H1 (cell line): ENCODE results near the gene TLE2. TPM values are rescaled to one million over a fixed set of nuclear protein-coding genes. Genes with fewer than 3 reads are reported as not detected.

Source experiments
- ASH2L ChIP-seq: fragments of 200-600, 300-600 bp; sonication (generic); IDR thresholded peaks from one replicate; pipeline ENCODE4 v1.7.1; 2017; ENCODE audit warnings: low read length
- BCL11A ChIP-seq, 2 experiments: IDR thresholded peaks; one replicate each; pipeline ENCODE4 v1.6.1; 2011; ENCODE audit warnings: low read depth in 2 of 2, low read length in 2 of 2, mild to moderate bottlenecking in 2 of 2
- BRCA1 ChIP-seq: IDR thresholded peaks from 2 replicates; pipeline ENCODE4 v1.6.1; 2012; ENCODE audit warnings: low read depth, low read length, improper control_type of control experiment
- CBX5 ChIP-seq: fragments of 300-800, 300-1000 bp; sonication (generic); IDR thresholded peaks from 2 replicates; pipeline ENCODE4 v1.7.1; 2016; ENCODE audit warnings: antibody characterized with exemption, low read length, low read depth
- CTBP2 ChIP-seq: IDR thresholded peaks from 2 replicates; pipeline ENCODE4 v1.7.0; 2011; ENCODE audit warnings: borderline replicate concordance, mild to moderate bottlenecking, moderate library complexity, mixed read lengths, low read length; ENCODE audit not compliant: insufficient read depth, insufficient read length
- CTCF ChIP-seq, 3 experiments: IDR thresholded peaks; 1 replicate in 2 of 3; 2 replicates in 1 of 3; pipeline versions ENCODE4 v1.5.1 to v1.6.1; 2011; ENCODE audit warnings: low read length in 3 of 3, mild to moderate bottlenecking in 3 of 3, inconsistent platforms in 2 of 3, low read depth in 1 of 3, moderate library complexity in 1 of 3; ENCODE audit not compliant: insufficient read depth in 1 of 3; ENCODE audit errors: control extremely low read depth in 1 of 3
- E2F6 ChIP-seq: IDR thresholded peaks from 2 replicates; pipeline ENCODE4 v1.6.1; 2012; ENCODE audit warnings: inconsistent platforms
- EZH2 ChIP-seq: fragments of 200-600 bp; sonication (generic); IDR thresholded peaks from 2 replicates; pipeline ENCODE4 v1.7.1; 2012; ENCODE audit warnings: low read depth, mild to moderate bottlenecking, moderate library complexity, low read length, inconsistent platforms; ENCODE audit not compliant: severe bottlenecking
- FOSL1 ChIP-seq: IDR thresholded peaks from 2 replicates; pipeline ENCODE4 v1.6.1; 2011; ENCODE audit warnings: mild to moderate bottlenecking, low read depth, low read length, moderate library complexity; ENCODE audit not compliant: insufficient read depth
- GTF2F1 ChIP-seq: IDR thresholded peaks from 2 replicates; pipeline ENCODE4 v1.6.1; 2012; ENCODE audit warnings: low read depth, low read length, improper control_type of control experiment, borderline replicate concordance
- JUN ChIP-seq: IDR thresholded peaks from 2 replicates; pipeline ENCODE4 v1.6.1; 2011; ENCODE audit warnings: low read depth, mild to moderate bottlenecking, improper control_type of control experiment, low read length
- KDM5A ChIP-seq: fragments of 200-600 bp; IDR thresholded peaks from 2 replicates; pipeline ENCODE4 v1.7.1; 2012; ENCODE audit warnings: mild to moderate bottlenecking, low read length, inconsistent platforms, mixed read lengths
- RAD21 ChIP-seq, 2 experiments: IDR thresholded peaks in 1 of 2; conservative IDR thresholded peaks in 1 of 2; 2 replicates each; pipeline ENCODE4 v1.6.1; 2011; ENCODE audit warnings: low read depth in 2 of 2, low read length in 2 of 2, improper control_type of control experiment in 1 of 2, inconsistent platforms in 1 of 2, mild to moderate bottlenecking in 1 of 2, moderate library complexity in 1 of 2
- RNF2 ChIP-seq: fragments of 200-900, 300-1000 bp; sonication (generic); IDR thresholded peaks from 2 replicates; pipeline ENCODE4 v1.7.1; 2016; ENCODE audit warnings: borderline replicate concordance, low read depth, mild to moderate bottlenecking, antibody characterized with exemption, low read length; ENCODE audit not compliant: poor library complexity, severe bottlenecking; ENCODE audit errors: missing control alignments
- SIX5 ChIP-seq: IDR thresholded peaks from 2 replicates; pipeline ENCODE4 v1.6.1; 2011; ENCODE audit warnings: mild to moderate bottlenecking, low read depth, low read length
- SP2 ChIP-seq: IDR thresholded peaks from 2 replicates; pipeline ENCODE4 v1.6.1; 2012; ENCODE audit warnings: mild to moderate bottlenecking, low read length, inconsistent platforms
- SP4 ChIP-seq: IDR thresholded peaks from 2 replicates; pipeline ENCODE4 v1.6.1; 2012; ENCODE audit warnings: low read length, inconsistent platforms
- SUZ12 ChIP-seq: fragments of 200-600 bp; sonication (generic); IDR thresholded peaks from 2 replicates; pipeline ENCODE4 v1.6.1; 2012; ENCODE audit warnings: mild to moderate bottlenecking, inconsistent platforms, low read length, moderate library complexity, mixed read lengths
- polyA plus RNA-seq, 7 experiments: library from polyadenylated mRNA; depleted of rRNA in 3 of 7; stranded (reverse) in 5 of 7; unstranded in 2 of 7; fragments of >200 nt in 5 of 7; fragments of 200-250 nt in 2 of 7; gene quantifications; 1 replicate in 5 of 7; 2 replicates in 1 of 7; 4 replicates in 1 of 7; pipeline versions ENCODE4 v1.2.1 to v1.2.3, GENCODE V29; 2011 to 2013; ENCODE audit warnings: missing spikeins in 2 of 7, mixed read lengths in 2 of 7
- total RNA-seq: library from RNA; stranded (reverse); fragmentation: NEBNext Ultra II Directional; extraction: Animal tissue kit (Norgen Biotek cat#: 25700); gene quantifications from 2 replicates; pipeline ENCODE4 v1.2.1, GENCODE V29; 2021
- TF ChIP-seq, protein P1 (sequence below): IDR thresholded peaks from 2 replicates; pipeline ENCODE4 v1.6.1; 2012; ENCODE audit warnings: low read length, inconsistent platforms

Gene TLE2
- total and polyA plus RNA-seq, 2 of the 8 experiments (the other 6 are each of a cell fraction or from before 2014, with no cell fraction given), result 8.0 to 11.5 TPM

- TF ChIP-seq KDM5A (no peak), E2F6 (no peak), BRCA1 (no peak), FOSL1 (no peak), CTBP2 (no peak), EZH2 (no peak), SIX5 (no peak), CTCF (IDR thresholded peaks at IDR 0.05; ENCODE audit: control extremely low read depth in 1 of 3, insufficient read depth in 1 of 3, low read depth in 1 of 3, low read length in 3 of 3) (no peak), SP2 (no peak), CBX5 (no peak), RNF2 (no peak), ASH2L (no peak), RAD21 (IDR thresholded peaks at IDR 0.05 in 1 of 2, conservative IDR thresholded peaks at IDR 0.05 in 1 of 2; ENCODE audit: low read depth in 2 of 2, low read length in 2 of 2) (no peak), SUZ12 (no peak), BCL11A (IDR thresholded peaks at IDR 0.05; ENCODE audit: low read depth in 2 of 2, low read length in 2 of 2) (no peak), JUN (no peak), GTF2F1 (no peak), SP4 (no peak)
- TF ChIP-seq, protein P1, sequence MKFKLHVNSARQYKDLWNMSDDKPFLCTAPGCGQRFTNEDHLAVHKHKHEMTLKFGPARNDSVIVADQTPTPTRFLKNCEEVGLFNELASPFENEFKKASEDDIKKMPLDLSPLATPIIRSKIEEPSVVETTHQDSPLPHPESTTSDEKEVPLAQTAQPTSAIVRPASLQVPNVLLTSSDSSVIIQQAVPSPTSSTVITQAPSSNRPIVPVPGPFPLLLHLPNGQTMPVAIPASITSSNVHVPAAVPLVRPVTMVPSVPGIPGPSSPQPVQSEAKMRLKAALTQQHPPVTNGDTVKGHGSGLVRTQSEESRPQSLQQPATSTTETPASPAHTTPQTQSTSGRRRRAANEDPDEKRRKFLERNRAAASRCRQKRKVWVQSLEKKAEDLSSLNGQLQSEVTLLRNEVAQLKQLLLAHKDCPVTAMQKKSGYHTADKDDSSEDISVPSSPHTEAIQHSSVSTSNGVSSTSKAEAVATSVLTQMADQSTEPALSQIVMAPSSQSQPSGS, result no peak
These were observed 51.9 kb downstream of the TLE2 start, which contains the start of gene TLE6 (continued) for GRCh38 chr19:2977001-2977745.
